K562 (cell line): Measurements from ENCODE around the gene KRAS. TPM values are rescaled to one million over a fixed set of nuclear protein-coding genes. Genes with fewer than 3 reads are reported as not detected.

Source experiments
- ATAC-seq: fragments of 200-7000 bp; cut with Tn5 transposase; 3 replicates; pipeline ENCODE4 v1.9.1; 2020; ENCODE audit warnings: moderate library complexity
- BruUV-seq: library from RNA; stranded (reverse); fragments of 400-500 nt; replicated peaks from 2 replicates; lab custom pipeline; 2021; lab: Mats Ljungman, UMichigan
- CTCF ChIA-PET: fragments of 300-600 bp; formaldehyde crosslinking; extraction: SDS; loops from one replicate; lab custom pipeline; 2021; ENCODE audit warnings: low intra/inter-chr PET ratio; lab: Yijun Ruan, JAX
- POLR2A ChIA-PET: fragments of 300-600, 350-650 bp; sonication (Branson Sonifier 250); formaldehyde crosslinking; extraction: SDS; loops from one replicate; lab custom pipeline; 2021; ENCODE audit warnings: antibody characterized with exemption, inconsistent platforms; lab: Yijun Ruan, JAX
- DNase-seq, 4 experiments: peaks; one replicate each; pipeline versions ENCODE4 v3.0.0 to v3.0.0-alpha.2; 2011 to 2018; ENCODE audit warnings: low spot score in 3 of 4, mixed read lengths in 3 of 4; ENCODE audit errors: extremely low read depth in 1 of 4
- FAIRE-seq: peaks from 2 replicates; lab custom pipeline; 2011; peaks lifted over from hg19 to GRCh38; lab: Jason Lieb, UNC
- H2AFZ ChIP-seq: 2 replicates; pipeline ENCODE4 v1.6.0; 2011; ENCODE audit warnings: low read depth, low read length, control low read depth, inconsistent platforms
- H3K27ac ChIP-seq: fragments of 200-600 bp; 3 replicates; pipeline ENCODE4 v1.8.0; 2011; ENCODE audit warnings: low read depth, mild to moderate bottlenecking, control low read depth, inconsistent platforms, low read length, moderate library complexity, mixed read lengths; ENCODE audit errors: extremely low read depth
- H3K27me3 ChIP-seq, 2 experiments: fragments of 300-600 bp in 1 of 2; 2 replicates in 1 of 2; 3 replicates in 1 of 2; pipeline versions ENCODE4 v1.6.0 to v1.8.0; 2011; ENCODE audit warnings: inconsistent platforms in 2 of 2, low read length in 2 of 2, mild to moderate bottlenecking in 1 of 2, mixed read lengths in 1 of 2, moderate library complexity in 1 of 2; ENCODE audit not compliant: control insufficient read depth in 2 of 2, insufficient read depth in 2 of 2
- H3K36me3 ChIP-seq: fragments of 300-600 bp; 3 replicates; pipeline ENCODE4 v1.8.0; 2011; ENCODE audit warnings: mild to moderate bottlenecking, low read length, inconsistent platforms; ENCODE audit not compliant: control insufficient read depth, insufficient read depth
- H3K4me1 ChIP-seq, 2 experiments: fragments of 200-600 bp in 1 of 2; replicated peaks in 1 of 2; 2 replicates in 1 of 2; 3 replicates in 1 of 2; pipeline versions ENCODE4 v1.5.1 to v1.8.0; 2011; ENCODE audit warnings: inconsistent platforms in 2 of 2, low read length in 2 of 2, mild to moderate bottlenecking in 1 of 2, mixed read lengths in 1 of 2, moderate library complexity in 1 of 2; ENCODE audit not compliant: control insufficient read depth in 2 of 2, insufficient read depth in 2 of 2
- H3K4me2 ChIP-seq: 2 replicates; pipeline ENCODE4 v1.6.1; 2011; ENCODE audit warnings: low read length, control low read depth, inconsistent platforms, mixed read lengths; ENCODE audit not compliant: insufficient read depth
- H3K4me3 ChIP-seq: fragments of 200-600 bp; sonication (generic), shearing (Covaris generic); 2 replicates; pipeline ENCODE4 v1.5.1; 2016; ENCODE audit warnings: control low read depth, inconsistent platforms
- H3K79me2 ChIP-seq: fragments of 200-600 bp; 3 replicates; pipeline ENCODE4 v1.8.0; 2011; ENCODE audit warnings: low read length, inconsistent platforms; ENCODE audit not compliant: control insufficient read depth, insufficient read depth
- H3K9ac ChIP-seq, 2 experiments: 2 replicates each; pipeline versions ENCODE4 v1.6.0 to v1.6.1; 2011; ENCODE audit warnings: low read depth in 2 of 2, low read length in 2 of 2, control low read depth in 1 of 2, inconsistent platforms in 1 of 2, mild to moderate bottlenecking in 1 of 2, mixed read lengths in 1 of 2; ENCODE audit not compliant: insufficient read depth in 1 of 2
- H3K9me1 ChIP-seq: one replicate; pipeline ENCODE4 v1.6.0; 2011; ENCODE audit warnings: inconsistent platforms, mild to moderate bottlenecking, low read length, moderate library complexity; ENCODE audit not compliant: control insufficient read depth, insufficient read depth
- H3K9me3 ChIP-seq: replicated peaks from 2 replicates; pipeline ENCODE4 v1.5.1; 2011; ENCODE audit warnings: low read depth, low read length, inconsistent platforms; ENCODE audit not compliant: control insufficient read depth, insufficient read depth
- H4K20me1 ChIP-seq: replicated peaks from 2 replicates; pipeline ENCODE4 v1.6.1; 2011; ENCODE audit warnings: low read length, inconsistent platforms, mixed read lengths; ENCODE audit not compliant: control insufficient read depth, insufficient read depth
- POLR2G ChIP-seq: fragments of 200-400 bp; formaldehyde crosslinking; IDR thresholded peaks from 2 replicates; pipeline ENCODE4 v1.6.1; 2017; ENCODE audit warnings: low read depth, mild to moderate bottlenecking, antibody characterized with exemption, low read length, moderate library complexity
- ZNF586 ChIP-seq: fragments of 450-650 bp; formaldehyde crosslinking; conservative IDR thresholded peaks from 2 replicates; pipeline ENCODE4 v1.4.0; 2020; ENCODE audit warnings: mild to moderate bottlenecking, moderate library complexity
- WGBS: fragments of 100-300 bp; shearing (Covaris generic); methylation state at CpG from one replicate; pipeline ENCODE4 v1.1.6; 2016; ENCODE audit warnings: low coverage, mixed read lengths; ENCODE audit not compliant: insufficient coverage; ENCODE audit errors: missing lambda C conversion rate; 5-methylcytosine and 5-hydroxymethylcytosine counted together
- in situ Hi-C: fragments of 300-500 bp; cut with MboI; formaldehyde crosslinking; loops from 4 replicates; pipeline ENCODE4 v1.15.0; 2018; ENCODE audit warnings: inconsistent platforms, mixed read lengths
- intact Hi-C: fragments of 100-400 bp; cut with micrococcal nuclease; formaldehyde crosslinking; loops from 2 replicates; pipeline ENCODE4 v1.14.2; 2022
- polyA plus RNA-seq, 8 experiments: library from polyadenylated mRNA; depleted of rRNA in 4 of 8; stranded (reverse) in 5 of 8; unstranded in 3 of 8; fragments of >200 nt; fragmentation: Nextera tagmentation in 2 of 8; fragmentation: Illumina TruSeq in 1 of 8; extraction: Ambion mirVana in 2 of 8; extraction: Trizol in 1 of 8; gene quantifications; 2 replicates each; pipeline versions ENCODE4 v1.2.1 to v1.2.3, GENCODE V29; 2011 to 2014; ENCODE audit warnings: inconsistent platforms in 1 of 8, missing spikeins in 1 of 8
- total RNA-seq, 7 experiments: library from RNA; depleted of rRNA in 6 of 7; stranded (reverse); fragments of >200 nt in 6 of 7; fragmentation: Illumina TruSeq in 2 of 7; extraction: Trizol in 2 of 7; gene quantifications; 2 replicates each; pipeline versions ENCODE4 v1.2.1 to v1.2.3, GENCODE V29; 2011 to 2021; ENCODE audit warnings: low replicate concordance in 1 of 7
- TF ChIP-seq, protein P1 (sequence below): fragments of 200-600 bp; sonication (generic); IDR thresholded peaks from one replicate; pipeline ENCODE4 v1.6.1; 2012; ENCODE audit warnings: mild to moderate bottlenecking, low read depth, low read length, inconsistent platforms

Gene KRAS
- total and polyA plus RNA-seq, 9 of the 15 experiments (the other 6 are each of a cell fraction or from before 2014, with no cell fraction given), result 7.2 to 21.2 (median 12.7) TPM

DNA sequence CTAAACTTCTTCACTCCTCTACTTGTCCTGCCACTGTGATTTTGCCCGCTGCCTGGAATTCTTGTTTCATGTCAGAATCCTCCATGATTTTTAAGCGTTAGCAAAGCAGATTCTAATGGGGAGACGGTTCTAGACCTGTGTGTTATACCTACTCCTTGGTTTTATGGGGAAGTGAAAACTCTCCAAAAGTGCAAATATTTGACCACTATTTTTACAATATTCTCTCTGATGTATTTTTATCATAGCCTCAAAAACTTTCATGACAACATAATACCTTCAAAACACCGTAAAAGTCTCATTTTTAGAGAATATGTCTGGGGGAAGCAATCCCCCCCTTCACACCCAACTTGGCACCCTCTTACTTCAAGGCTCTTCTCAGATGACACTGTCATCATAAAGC is 12.9 kb upstream of the KRAS start:
- Histone ChIP-seq H3K79me2 (no peaks in the 10 kb centered on the region), H3K9ac (no peak overlapping the region), H4K20me1 (no peaks in the 10 kb centered on the region), H3K27ac (no peak overlapping the region), H3K4me1 (no peaks in the 10 kb centered on the region), H3K36me3 (no peaks in the 10 kb centered on the region), H3K9me3 (no peaks in the 10 kb centered on the region), H3K4me3 (no peak overlapping the region), H3K4me2 (no peak overlapping the region), H3K9me1 (no peaks in the 10 kb centered on the region), H2AFZ (no peak overlapping the region), H3K27me3 (peaks cover 0 to 3% of the 10 kb centered on the region in 2 experiments; a peak in 2 of 5 replicates)
- TF ChIP-seq POLR2G, result no peak
- DNase-seq, result no peak
- 0% methylated on average over 4 of the region's 4 CpGs for WGBS
- intact Hi-C loops, result no loop called here
- ATAC-seq, result no peak
- no peak for FAIRE-seq
- no TSS peak for BruUV-seq
- POLR2A ChIA-PET, result no interaction called here
- CTCF ChIA-PET, result no interaction called here
- in situ Hi-C loops, result no loop called here

DNA sequence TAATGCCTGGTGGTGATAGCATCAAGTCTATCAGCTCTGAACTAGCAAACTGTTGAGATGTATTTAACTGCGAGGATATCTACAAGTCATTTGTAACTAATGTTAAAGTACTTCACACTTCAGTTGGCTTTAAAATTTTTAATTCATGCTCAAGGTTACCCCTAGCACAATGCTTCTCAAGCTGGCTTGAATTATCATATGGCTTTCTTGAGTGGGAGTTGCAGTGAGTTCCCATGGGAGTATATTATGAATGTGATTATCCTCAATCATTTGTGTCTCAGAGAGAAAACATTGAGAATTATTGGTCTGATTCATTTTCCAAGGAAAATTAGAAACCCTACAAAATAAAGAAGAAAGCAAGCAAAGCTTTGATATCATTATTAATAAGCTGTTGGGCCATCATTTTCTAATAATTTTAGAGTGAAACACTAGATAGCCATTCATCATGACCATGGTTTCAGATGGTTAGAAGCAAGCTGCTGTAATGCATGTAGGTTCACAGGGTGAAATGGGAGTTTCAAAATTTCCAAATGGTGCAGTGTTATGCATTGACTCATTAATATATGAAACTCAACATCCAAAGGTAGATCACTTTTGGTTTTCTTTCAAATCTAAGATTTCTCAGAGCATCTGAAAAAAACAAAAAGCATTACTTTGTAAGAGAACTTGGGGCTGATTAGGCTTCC is 11.8 kb upstream of the KRAS start:
- intact Hi-C loops (no loop called here), in situ Hi-C loops (no loop called here)
- H3K27me3 ChIP-seq, result peaks cover 0 to 3% of the 10 kb centered on the region in 2 experiments; a peak in 2 of 5 replicates
- WGBS, result 0% methylated on average over 1 of the region's 1 CpG
- POLR2A ChIA-PET, result no interaction called here
- no peaks in the 10 kb centered on the region for H3K79me2 ChIP-seq
- no peak overlapping the region for H2AFZ ChIP-seq
- H4K20me1 ChIP-seq, result no peaks in the 10 kb centered on the region
- H3K4me2 ChIP-seq, result no peak overlapping the region
- DNase-seq, result no peak
- H3K4me3 ChIP-seq, result no peak overlapping the region
- no TSS peak for BruUV-seq
- H3K9ac ChIP-seq, result no peak overlapping the region
- no peaks in the 10 kb centered on the region for H3K36me3 ChIP-seq
- H3K27ac ChIP-seq, result no peak overlapping the region
- no peak for ATAC-seq
- FAIRE-seq, result no peak
- no peaks in the 10 kb centered on the region for H3K9me1 ChIP-seq
- no peaks in the 10 kb centered on the region for H3K9me3 ChIP-seq
- CTCF ChIA-PET, result no interaction called here
- no peaks in the 10 kb centered on the region for H3K4me1 ChIP-seq
- TF ChIP-seq, protein P1, sequence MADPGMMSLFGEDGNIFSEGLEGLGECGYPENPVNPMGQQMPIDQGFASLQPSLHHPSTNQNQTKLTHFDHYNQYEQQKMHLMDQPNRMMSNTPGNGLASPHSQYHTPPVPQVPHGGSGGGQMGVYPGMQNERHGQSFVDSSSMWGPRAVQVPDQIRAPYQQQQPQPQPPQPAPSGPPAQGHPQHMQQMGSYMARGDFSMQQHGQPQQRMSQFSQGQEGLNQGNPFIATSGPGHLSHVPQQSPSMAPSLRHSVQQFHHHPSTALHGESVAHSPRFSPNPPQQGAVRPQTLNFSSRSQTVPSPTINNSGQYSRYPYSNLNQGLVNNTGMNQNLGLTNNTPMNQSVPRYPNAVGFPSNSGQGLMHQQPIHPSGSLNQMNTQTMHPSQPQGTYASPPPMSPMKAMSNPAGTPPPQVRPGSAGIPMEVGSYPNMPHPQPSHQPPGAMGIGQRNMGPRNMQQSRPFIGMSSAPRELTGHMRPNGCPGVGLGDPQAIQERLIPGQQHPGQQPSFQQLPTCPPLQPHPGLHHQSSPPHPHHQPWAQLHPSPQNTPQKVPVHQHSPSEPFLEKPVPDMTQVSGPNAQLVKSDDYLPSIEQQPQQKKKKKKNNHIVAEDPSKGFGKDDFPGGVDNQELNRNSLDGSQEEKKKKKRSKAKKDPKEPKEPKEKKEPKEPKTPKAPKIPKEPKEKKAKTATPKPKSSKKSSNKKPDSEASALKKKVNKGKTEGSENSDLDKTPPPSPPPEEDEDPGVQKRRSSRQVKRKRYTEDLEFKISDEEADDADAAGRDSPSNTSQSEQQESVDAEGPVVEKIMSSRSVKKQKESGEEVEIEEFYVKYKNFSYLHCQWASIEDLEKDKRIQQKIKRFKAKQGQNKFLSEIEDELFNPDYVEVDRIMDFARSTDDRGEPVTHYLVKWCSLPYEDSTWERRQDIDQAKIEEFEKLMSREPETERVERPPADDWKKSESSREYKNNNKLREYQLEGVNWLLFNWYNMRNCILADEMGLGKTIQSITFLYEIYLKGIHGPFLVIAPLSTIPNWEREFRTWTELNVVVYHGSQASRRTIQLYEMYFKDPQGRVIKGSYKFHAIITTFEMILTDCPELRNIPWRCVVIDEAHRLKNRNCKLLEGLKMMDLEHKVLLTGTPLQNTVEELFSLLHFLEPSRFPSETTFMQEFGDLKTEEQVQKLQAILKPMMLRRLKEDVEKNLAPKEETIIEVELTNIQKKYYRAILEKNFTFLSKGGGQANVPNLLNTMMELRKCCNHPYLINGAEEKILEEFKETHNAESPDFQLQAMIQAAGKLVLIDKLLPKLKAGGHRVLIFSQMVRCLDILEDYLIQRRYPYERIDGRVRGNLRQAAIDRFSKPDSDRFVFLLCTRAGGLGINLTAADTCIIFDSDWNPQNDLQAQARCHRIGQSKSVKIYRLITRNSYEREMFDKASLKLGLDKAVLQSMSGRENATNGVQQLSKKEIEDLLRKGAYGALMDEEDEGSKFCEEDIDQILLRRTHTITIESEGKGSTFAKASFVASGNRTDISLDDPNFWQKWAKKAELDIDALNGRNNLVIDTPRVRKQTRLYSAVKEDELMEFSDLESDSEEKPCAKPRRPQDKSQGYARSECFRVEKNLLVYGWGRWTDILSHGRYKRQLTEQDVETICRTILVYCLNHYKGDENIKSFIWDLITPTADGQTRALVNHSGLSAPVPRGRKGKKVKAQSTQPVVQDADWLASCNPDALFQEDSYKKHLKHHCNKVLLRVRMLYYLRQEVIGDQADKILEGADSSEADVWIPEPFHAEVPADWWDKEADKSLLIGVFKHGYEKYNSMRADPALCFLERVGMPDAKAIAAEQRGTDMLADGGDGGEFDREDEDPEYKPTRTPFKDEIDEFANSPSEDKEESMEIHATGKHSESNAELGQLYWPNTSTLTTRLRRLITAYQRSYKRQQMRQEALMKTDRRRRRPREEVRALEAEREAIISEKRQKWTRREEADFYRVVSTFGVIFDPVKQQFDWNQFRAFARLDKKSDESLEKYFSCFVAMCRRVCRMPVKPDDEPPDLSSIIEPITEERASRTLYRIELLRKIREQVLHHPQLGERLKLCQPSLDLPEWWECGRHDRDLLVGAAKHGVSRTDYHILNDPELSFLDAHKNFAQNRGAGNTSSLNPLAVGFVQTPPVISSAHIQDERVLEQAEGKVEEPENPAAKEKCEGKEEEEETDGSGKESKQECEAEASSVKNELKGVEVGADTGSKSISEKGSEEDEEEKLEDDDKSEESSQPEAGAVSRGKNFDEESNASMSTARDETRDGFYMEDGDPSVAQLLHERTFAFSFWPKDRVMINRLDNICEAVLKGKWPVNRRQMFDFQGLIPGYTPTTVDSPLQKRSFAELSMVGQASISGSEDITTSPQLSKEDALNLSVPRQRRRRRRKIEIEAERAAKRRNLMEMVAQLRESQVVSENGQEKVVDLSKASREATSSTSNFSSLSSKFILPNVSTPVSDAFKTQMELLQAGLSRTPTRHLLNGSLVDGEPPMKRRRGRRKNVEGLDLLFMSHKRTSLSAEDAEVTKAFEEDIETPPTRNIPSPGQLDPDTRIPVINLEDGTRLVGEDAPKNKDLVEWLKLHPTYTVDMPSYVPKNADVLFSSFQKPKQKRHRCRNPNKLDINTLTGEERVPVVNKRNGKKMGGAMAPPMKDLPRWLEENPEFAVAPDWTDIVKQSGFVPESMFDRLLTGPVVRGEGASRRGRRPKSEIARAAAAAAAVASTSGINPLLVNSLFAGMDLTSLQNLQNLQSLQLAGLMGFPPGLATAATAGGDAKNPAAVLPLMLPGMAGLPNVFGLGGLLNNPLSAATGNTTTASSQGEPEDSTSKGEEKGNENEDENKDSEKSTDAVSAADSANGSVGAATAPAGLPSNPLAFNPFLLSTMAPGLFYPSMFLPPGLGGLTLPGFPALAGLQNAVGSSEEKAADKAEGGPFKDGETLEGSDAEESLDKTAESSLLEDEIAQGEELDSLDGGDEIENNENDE, result no peak
- no peak for TF ChIP-seq ZNF586 (CRISPR knock-in tag)
